A549 treated with CORT108297 at 1 μM for 4 hours (cell line): Measurements from ENCODE around the gene UGT3A2. TPM values are rescaled to one million over a fixed set of nuclear protein-coding genes. Genes with fewer than 3 reads are reported as not detected.

ENCODE experiments used
- total RNA-seq: library from RNA; stranded (reverse); fragments of 200-300 nt; extraction: Qiagen RNA extraction; gene quantifications from 5 replicates; pipeline ENCODE4 v1.2.3, GENCODE V29; 2022

Gene UGT3A2, protein sequence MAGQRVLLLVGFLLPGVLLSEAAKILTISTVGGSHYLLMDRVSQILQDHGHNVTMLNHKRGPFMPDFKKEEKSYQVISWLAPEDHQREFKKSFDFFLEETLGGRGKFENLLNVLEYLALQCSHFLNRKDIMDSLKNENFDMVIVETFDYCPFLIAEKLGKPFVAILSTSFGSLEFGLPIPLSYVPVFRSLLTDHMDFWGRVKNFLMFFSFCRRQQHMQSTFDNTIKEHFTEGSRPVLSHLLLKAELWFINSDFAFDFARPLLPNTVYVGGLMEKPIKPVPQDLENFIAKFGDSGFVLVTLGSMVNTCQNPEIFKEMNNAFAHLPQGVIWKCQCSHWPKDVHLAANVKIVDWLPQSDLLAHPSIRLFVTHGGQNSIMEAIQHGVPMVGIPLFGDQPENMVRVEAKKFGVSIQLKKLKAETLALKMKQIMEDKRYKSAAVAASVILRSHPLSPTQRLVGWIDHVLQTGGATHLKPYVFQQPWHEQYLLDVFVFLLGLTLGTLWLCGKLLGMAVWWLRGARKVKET
- not detected in 5 replicates for total RNA-seq

DNA sequence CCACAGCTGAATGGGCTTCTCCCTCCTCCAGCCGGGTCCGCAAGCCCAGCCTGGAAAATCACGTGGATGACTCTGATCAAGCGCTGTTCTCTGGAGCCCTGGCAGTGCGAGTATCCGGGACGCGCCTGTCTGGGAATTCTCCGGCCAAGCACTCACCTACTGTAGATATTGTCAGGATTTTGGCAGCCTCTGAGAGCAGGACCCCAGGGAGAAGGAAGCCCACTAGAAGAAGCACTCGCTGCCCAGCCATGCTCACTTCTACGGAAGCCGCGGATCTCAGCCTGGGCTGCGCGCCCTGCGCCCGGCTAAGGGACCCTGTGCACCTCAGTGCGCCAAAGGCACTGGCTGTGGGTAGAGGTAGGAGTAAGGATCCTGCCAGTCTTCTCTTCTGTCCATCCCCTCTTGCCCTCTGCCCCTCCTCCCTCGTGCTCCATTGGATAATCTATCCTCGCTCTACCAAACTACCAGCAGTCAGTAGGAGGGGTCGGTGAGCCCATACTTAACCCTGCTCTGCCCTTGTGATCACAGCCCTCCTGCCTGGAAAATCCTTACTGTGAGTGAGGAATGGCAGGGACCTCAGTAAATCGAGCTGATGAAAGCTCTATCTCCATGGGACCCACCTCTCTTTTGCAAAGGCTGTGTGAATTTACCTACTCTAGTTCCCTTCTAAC lies at the start of gene UGT3A2:
Gene UGT3A2, minus strand, starts transcription at position 343 of the 671 bp plus-strand sequence. Its CDS starts 93 bp downstream, at position 250.

DNA sequence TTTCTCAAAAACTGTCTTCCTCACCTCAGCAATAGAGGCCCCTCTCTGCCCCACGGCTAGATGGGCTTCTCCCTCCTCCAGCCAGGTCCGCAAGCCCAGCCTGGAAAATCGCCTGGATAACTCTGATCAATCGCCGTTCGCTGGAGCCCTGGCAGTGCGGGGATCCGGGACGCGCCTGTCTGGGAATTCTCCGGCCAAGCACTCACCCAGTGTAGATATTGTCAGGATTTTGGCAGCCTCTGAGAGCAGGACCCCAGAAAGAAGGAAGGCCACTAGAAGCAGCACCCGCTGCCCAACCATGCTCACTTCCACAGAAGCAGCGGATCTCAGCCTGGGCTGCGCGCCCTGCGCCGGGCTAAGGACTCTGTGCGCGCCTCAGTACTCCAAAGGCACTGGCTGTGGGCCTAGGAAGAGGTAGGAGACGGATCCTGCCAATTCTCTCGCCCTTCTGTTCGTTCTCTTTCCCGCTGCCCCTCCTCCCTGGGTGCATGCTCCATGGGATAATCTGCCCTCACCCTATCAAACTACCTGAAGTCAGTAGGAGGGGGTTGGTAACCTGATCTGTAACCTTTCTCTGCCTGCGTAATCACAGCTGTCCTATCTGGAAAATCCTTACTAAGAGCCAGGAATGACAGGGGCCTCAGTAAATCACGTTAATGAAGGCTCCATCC lies 75.6 kb downstream of the UGT3A2 start, which contains the start of gene UGT3A1:
Gene UGT3A1, minus strand, starts transcription at position 450 of the 671 bp plus-strand sequence. Its CDS starts 150 bp downstream, at position 300.

Other genes starting within 250 kb of the UGT3A2 start
- 0.31 to 0.46 TPM (median 0.41 TPM) in 5 replicates for gene IL7R, start 210.0 kb downstream of the UGT3A2 start, total RNA-seq
- gene CAPSL, start 128.3 kb downstream of the UGT3A2 start, total RNA-seq, result not detected in 5 replicates
- not detected in 5 replicates for gene UGT3A1, start 75.5 kb downstream of the UGT3A2 start, total RNA-seq
- gene LMBRD2, start 85.0 kb upstream of the UGT3A2 start, total RNA-seq, result 1.3 to 2.5 TPM (median 1.7 TPM) in 5 replicates
- 15.8 to 20.9 TPM (median 19.3 TPM) in 5 replicates for gene SKP2, start 85.2 kb upstream of the UGT3A2 start, total RNA-seq
- 9.4 to 12.1 TPM (median 11.5 TPM) in 5 replicates for gene NADK2, start 175.0 kb upstream of the UGT3A2 start, total RNA-seq
- gene RANBP3L, start 235.0 kb upstream of the UGT3A2 start, total RNA-seq, result not detected in 5 replicates